HG03095 (cell line): ENCODE measurements around the gene ZBTB37.
"Not testable (repeated sequence)": the region's sequence is repeated elsewhere in the genome, so short reads cannot be mapped to it uniquely, and the experiment has no call there.

Experiments
- ATAC-seq: cut with Tn5 transposase; IDR thresholded peaks from one replicate; pipeline ENCODE4 v1.9.1; 2021; ENCODE audit warnings: moderate library complexity; ENCODE audit not compliant: unreplicated experiment

The ZBTB37 gene

DNA sequence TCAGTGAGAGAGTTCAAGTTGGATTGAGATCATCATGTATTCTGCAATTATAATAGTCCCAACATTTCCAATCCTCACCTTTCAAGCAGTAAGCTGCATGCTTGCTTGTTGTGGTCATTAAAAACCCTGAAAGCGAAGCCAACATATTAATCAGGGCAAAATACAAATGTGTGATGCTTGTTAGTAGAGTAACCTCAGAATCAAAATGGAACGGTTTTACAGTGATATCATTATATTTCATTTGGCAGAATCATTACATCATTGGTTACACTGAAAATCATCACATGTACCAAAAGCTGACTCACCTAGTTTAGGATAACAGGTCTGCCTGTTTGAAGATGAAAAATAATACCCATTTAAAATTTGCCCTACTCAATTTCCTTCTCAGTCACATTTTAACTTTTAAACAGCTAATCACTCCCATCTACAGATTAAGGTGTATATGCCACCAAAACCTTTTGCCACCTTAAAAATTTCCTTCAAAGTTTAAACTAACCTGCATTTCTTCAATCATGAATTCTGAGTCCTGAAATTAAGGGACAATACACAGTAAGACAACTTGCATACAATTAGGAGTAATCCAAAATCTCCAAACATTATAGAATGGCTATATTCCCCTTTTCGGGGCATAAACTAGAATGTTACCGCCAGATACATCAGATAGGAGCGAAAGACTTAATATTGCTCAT is 3.9 kb upstream of the ZBTB37 start:
- ATAC-seq = no peak

DNA sequence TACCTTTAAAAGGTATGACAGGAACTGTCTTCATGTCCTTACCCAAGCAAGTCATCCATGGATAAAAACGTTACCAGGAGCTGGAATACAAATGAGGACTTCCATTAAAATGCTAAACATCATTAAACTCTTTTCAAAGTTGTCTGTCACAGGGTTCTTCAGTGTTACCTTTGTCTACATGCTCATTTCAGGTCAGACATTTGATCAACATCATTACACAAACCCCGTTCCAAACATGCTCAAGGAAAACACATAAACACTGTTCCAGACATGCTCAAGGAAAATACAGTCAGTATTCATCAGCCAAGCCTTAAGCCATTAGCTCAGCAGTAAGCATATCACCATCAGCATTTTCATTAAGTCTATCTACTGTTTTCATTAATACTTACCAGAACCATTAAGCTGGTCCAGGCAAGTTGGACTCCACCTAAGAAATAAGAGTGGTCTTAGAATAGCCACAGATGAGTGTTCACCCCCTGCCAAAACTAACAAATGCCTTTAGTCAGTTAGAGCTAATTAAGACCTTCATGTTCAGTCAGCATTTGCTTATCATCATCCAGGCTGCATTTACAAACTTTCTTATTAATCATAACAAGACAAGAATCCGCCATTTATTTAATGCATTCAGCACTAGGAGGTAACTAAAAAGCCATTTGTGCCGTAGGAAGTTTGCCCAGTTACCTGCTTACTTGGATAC is 2.6 kb upstream of the ZBTB37 start:
- ATAC-seq = no peak

- ATAC-seq = no peak
These were observed 1.6 kb upstream of the ZBTB37 start for GRCh38 chr1:173866413-173867115.

DNA sequence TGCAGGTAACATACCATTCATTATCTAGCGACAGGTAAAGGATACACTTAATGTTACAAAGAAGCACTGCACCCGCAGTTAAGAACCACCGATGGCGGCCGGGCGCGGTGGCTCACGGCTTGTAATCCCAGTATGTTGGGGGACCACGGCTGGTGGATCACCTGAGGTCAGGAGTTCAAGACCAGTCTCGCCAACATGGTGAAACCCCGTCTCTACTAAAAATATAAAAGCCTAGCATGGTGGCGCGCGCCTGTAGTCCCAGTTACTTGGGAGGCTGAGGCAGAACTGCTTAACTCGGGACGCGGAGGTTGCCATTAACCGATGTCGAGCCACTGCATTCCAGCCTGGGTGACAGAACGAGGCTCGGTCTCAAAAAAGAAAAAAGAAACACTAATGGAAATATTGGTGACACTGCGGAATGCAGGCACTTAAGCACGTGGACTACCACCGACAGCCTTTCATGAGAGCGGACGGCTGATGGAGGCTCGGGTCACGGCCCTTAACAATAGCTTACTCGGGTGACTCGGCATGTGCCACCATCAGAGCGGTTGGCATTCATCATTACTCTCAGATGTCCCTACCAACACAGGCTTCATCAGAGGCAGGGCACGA is 933 bp upstream of the ZBTB37 start:
- no peak for ATAC-seq

GRCh38 chr1:173867753-173868265 is 371 bp upstream of the ZBTB37 start, which contains the start of gene GAS5:
TSS of gene GAS5 (minus strand) at chr1:173867989.
- ATAC-seq = peak; percentile 61

DNA sequence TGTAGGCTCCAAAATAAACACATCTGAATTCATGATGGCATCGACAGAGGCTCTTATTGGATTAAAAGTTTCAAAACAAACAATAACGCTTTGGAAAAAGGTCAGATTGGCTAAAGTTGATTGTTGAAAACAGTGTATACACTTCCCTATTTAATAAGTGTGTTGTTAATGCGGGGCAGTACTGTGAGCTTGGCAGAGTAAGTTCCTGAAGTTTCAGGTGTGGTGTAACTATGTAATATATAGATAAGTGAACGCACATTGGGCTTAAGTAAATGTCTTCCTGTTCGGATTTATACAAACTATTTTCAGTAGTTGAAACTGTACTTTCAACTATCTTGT is 810 bp downstream of the ZBTB37 start:
- no peak for ATAC-seq

DNA sequence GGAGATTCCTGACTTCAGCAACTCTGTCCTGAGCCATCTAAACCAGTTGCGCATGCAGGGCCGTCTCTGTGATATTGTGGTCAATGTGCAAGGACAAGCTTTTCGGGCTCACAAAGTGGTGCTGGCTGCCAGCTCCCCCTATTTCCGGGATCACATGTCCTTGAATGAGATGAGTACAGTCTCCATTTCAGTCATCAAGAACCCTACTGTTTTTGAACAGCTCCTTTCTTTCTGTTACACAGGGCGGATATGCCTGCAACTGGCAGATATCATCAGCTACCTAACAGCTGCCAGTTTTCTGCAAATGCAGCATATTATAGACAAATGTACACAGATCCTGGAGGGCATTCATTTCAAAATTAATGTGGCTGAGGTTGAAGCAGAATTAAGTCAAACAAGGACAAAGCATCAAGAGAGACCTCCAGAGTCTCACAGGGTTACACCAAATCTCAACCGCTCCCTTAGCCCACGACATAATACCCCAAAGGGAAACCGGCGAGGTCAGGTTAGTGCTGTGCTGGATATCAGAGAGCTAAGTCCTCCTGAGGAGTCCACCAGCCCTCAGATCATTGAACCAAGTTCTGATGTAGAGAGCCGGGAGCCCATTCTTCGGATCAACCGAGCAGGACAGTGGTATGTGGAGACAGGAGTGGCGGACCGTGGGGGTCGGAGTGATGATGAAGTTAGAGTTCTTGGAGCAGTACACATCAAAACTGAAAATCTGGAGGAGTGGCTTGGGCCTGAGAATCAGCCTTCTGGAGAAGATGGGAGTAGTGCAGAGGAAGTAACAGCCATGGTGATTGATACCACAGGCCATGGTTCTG is 2.3 kb downstream of the ZBTB37 start:
- ATAC-seq = peak; percentile 23

- ATAC-seq = no peak
These were observed 2.9 kb downstream of the ZBTB37 start for GRCh38 chr1:173871091-173871490.

- no peak for ATAC-seq
These were observed 3.3 kb downstream of the ZBTB37 start for GRCh38 chr1:173871500-173871899.

DNA sequence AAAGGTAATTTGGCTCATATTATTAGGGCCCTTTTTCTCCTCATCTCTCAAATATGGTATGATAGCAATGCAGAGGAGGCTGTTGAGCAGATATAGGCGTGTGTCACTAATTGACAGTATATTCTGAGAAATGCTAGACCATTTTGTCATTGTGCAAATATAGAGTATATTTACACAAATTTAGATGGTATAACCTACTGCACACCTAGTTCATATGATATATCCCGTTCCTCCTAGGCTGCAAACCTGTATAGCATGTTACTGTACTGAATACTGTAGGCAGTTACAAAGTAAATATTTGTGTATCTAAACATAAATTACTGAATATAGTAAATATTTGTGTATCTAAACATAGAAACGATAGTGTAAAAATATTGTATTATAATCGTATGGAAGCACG is 8.6 kb downstream of the ZBTB37 start:
- ATAC-seq = no peak

DNA sequence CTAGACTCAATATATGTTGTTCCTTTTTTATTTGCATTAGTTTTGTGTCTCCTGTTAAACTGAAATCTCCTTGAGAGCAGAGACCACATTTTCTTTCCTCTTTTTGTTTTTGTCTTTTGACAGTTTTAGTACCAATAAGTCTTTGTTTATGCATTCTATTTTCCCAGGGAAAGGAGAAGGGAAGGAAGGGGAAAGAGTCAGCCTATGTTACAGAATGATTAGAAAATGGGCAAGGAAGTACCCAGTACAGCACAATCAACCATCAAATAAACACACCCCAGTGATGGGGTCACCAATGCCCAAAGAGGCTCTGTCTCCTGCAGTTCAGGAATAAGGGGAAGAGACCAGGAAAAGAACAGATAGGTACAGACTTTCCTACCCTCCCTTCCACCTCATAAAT is 10.1 kb downstream of the ZBTB37 start:
- no peak for ATAC-seq

DNA sequence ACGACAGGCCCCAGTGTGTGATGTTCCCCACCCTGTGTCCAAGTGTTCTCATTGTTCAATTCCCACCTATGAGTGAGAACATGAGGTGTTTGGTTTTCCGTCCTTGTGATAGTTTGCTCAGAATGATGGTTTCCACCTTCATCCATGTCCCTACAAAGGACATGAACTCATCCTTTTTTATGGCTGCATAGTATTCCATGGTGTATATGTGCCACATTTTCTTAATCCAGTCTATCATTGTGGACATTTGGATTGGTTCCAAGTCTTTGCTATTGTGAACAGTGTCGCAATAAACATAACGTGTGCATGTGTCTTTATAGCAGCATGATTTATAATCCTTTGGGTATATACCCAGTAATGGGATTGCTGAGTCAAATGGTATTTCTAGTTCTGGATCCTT is 12.9 kb downstream of the ZBTB37 start:
- not testable (repeated sequence) for ATAC-seq

DNA sequence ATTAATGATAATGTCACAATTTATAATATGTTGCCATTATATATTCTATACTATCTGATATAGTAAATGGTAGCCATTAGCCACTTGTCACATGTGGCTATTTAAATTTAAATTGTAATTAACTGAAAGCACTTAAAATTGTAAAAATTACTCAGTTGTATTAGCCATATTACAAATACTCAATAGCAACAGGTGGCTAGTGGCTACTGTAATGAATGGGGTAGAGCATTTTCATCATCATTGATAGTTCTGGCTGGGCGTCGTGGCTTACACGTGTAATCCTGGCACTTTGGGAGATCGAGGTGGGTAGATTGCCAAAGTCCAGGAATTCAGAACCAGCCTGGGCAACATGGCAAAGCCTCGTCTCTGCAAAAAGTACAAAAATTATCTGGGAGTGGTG is 16.5 kb downstream of the ZBTB37 start:
- no peak for ATAC-seq

DNA sequence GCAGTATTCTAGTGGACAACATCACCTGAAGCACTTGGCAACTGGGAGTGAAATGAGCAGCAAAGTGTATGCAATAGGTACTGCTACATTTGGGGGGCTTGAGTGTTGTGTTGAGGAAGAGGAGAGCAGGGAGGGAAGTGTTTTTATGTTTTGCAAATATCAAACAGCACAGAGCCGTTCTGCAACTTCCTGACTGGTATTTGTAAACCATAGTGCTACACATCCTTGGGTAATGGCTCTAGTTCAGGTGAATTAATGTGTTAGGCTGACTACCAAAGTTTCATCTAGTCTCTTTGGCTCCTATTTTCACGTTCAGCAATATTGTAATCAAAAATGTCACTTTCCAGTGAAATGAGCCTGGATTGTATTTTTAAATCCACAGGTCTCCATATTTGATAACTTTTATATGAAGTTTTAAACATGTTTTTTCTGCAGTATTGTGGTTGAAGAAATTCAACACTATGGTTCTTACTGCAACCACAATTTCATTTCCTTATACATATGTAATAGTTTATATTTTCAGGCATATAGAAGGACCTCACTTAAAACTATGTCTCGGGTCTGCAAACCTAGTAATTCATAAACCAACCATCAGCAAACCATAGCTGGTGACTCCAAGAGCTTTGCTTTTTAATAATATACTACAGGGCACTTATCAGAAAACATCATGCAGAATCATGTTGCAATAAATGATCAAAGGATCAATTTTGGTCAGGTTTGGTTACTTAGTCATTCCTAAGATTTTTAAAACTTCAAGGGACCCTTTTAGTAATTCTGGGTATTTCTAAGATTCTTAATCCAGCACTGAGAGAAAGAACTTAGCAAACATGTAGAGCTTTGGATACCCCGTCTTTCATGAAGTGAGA is 18.8 kb downstream of the ZBTB37 start:
- ATAC-seq = no peak

GRCh38 chr1:173887627-173888026 is 19.4 kb downstream of the ZBTB37 start:
- ATAC-seq = no peak

- no peak for ATAC-seq
These were observed 20.6 kb downstream of the ZBTB37 start for GRCh38 chr1:173888749-173889148.

- no peak for ATAC-seq
These were observed 21.7 kb downstream of the ZBTB37 start for GRCh38 chr1:173889885-173890284.

DNA sequence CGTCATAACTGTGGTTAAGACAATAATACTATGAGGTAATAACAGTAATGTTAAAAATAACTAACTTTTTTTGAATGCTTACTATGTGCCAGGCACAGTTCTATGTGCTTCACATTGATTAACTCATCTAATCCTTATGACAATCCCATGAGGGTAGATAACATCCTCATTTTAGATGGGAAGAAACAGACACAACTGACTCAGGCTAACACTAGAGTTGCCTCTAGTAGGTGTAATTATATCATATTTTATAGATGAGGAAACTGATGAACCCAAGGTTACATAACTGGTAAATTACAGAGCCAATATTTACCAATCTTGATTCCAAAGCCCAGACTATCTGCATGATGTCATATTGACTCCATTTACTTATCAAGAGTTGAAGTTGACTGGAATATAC is 25.4 kb downstream of the ZBTB37 start:
- no peak for ATAC-seq

DNA sequence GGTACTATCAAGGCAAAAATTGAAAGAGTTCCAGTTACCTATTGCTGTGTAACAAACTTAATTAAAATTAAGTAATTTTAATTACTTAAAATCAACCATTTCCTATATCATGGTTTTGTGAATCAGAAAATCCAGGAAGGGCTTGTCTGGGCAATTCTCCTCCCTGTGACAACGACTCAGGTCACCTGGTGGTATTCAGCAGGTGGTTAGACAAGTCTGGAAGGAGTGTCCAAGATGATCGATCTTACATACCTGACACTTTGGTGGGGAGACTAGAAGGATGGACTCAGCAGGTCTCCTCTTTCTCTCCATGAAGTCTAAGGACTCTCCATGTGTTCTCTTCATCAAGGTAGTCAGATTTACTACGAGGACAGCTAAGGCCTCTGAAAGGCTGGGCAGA is 26.0 kb downstream of the ZBTB37 start:
- no peak for ATAC-seq

DNA sequence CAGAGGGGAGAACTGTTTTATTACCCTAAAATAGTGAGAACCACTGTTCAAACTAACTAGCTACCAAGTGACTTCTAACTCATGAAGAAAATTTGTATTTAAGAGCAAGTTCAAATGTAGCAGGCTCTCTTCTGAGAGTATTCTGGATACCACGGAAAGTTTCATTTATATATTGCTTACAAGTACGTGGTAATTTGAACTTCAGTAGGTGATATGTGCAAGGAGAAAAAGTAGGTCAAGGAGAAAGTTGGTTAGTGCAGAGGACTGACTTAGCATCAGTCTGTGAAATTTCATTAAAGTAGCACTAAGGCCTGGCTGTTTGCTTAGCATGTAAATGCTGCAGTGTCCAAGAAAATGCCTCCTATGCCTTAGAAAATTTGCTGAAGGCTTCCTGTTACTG is 32.2 kb downstream of the ZBTB37 start:
- ATAC-seq = no peak
